Skeletal muscle satellite cell (primary cell): ENCODE results near the gene HS2ST1.

Source experiments
- H3K27me3 ChIP-seq: 2 replicates; pipeline ENCODE4 v1.7.0; 2013; ENCODE audit warnings: low read length; ENCODE audit not compliant: control insufficient read depth, insufficient read depth
- H3K36me3 ChIP-seq: 2 replicates; pipeline ENCODE4 v1.7.0; 2013; ENCODE audit warnings: mild to moderate bottlenecking, control low read depth, low read length; ENCODE audit not compliant: insufficient read depth
- H3K4me1 ChIP-seq: 2 replicates; pipeline ENCODE4 v1.7.0; 2013; ENCODE audit warnings: low read length; ENCODE audit not compliant: control insufficient read depth, insufficient read depth
- H3K4me2 ChIP-seq: 2 replicates; pipeline ENCODE4 v1.7.0; 2013; ENCODE audit warnings: mild to moderate bottlenecking, low read length
- H3K4me3 ChIP-seq: 2 replicates; pipeline ENCODE4 v1.7.0; 2013; ENCODE audit warnings: low read length
- H3K9ac ChIP-seq: 2 replicates; pipeline ENCODE4 v1.7.0; 2013; ENCODE audit warnings: mild to moderate bottlenecking, low read depth, low read length, moderate library complexity
- H3K9me3 ChIP-seq: replicated peaks from 2 replicates; pipeline ENCODE4 v1.7.0; 2013; ENCODE audit warnings: mild to moderate bottlenecking, control low read depth, low read length

Gene HS2ST1

GRCh38 chr1:87077959-87078639, 163.7 kb downstream of the HS2ST1 start:
- Histone ChIP-seq H3K4me1 (peaks cover 18% of the 10 kb centered on the region), H3K4me3 (no peak overlapping the region), H3K4me2 (no peak overlapping the region), H3K9ac (no peak overlapping the region), H3K9me3 (no peaks in the 10 kb centered on the region), H3K27me3 (no peaks in the 10 kb centered on the region), H3K36me3 (no peaks in the 10 kb centered on the region)

GRCh38 chr1:87084244-87084836, 169.9 kb downstream of the HS2ST1 start:
- Histone ChIP-seq H3K9me3 (no peaks in the 10 kb centered on the region), H3K4me3 (no peak overlapping the region), H3K36me3 (no peaks in the 10 kb centered on the region), H3K27me3 (no peaks in the 10 kb centered on the region), H3K4me2 (no peak overlapping the region), H3K4me1 (peaks cover 2% of the 10 kb centered on the region), H3K9ac (no peak overlapping the region)

GRCh38 chr1:87086120-87086519, 171.7 kb downstream of the HS2ST1 start:
- H3K4me2 ChIP-seq = no peak overlapping the region
- H3K4me3 ChIP-seq = no peak overlapping the region
- H3K9ac ChIP-seq = no peak overlapping the region
- H3K36me3 ChIP-seq = no peaks in the 10 kb centered on the region
- H3K9me3 ChIP-seq = no peaks in the 10 kb centered on the region
- no peaks in the 10 kb centered on the region for H3K27me3 ChIP-seq
- H3K4me1 ChIP-seq = peaks cover 2% of the 10 kb centered on the region

- Histone ChIP-seq H3K9me3 (no peaks in the 10 kb centered on the region), H3K4me3 (no peak overlapping the region), H3K27me3 (no peaks in the 10 kb centered on the region), H3K4me2 (no peak overlapping the region), H3K9ac (no peak overlapping the region), H3K4me1 (no peaks in the 10 kb centered on the region), H3K36me3 (no peaks in the 10 kb centered on the region)
These were observed 174.8 kb downstream of the HS2ST1 start for GRCh38 chr1:87089070-87089736.

GRCh38 chr1:87089823-87090222, 175.4 kb downstream of the HS2ST1 start:
- no peak overlapping the region for H3K9ac ChIP-seq
- H3K4me3 ChIP-seq = no peak overlapping the region
- H3K4me2 ChIP-seq = no peak overlapping the region
- H3K27me3 ChIP-seq = no peaks in the 10 kb centered on the region
- no peaks in the 10 kb centered on the region for H3K36me3 ChIP-seq
- H3K4me1 ChIP-seq = no peaks in the 10 kb centered on the region
- no peaks in the 10 kb centered on the region for H3K9me3 ChIP-seq

GRCh38 chr1:87091425-87091824, 177.0 kb downstream of the HS2ST1 start:
- Histone ChIP-seq H3K4me1 (no peaks in the 10 kb centered on the region), H3K4me3 (no peak overlapping the region), H3K9me3 (no peaks in the 10 kb centered on the region), H3K36me3 (no peaks in the 10 kb centered on the region), H3K9ac (no peak overlapping the region), H3K27me3 (no peaks in the 10 kb centered on the region), H3K4me2 (no peak overlapping the region)

GRCh38 chr1:87092846-87093245, 178.4 kb downstream of the HS2ST1 start:
- no peaks in the 10 kb centered on the region for H3K36me3 ChIP-seq
- H3K4me3 ChIP-seq = no peak overlapping the region
- H3K9me3 ChIP-seq = no peaks in the 10 kb centered on the region
- no peaks in the 10 kb centered on the region for H3K27me3 ChIP-seq
- H3K4me1 ChIP-seq = no peaks in the 10 kb centered on the region
- no peak overlapping the region for H3K4me2 ChIP-seq
- no peak overlapping the region for H3K9ac ChIP-seq

GRCh38 chr1:87093286-87093685, 178.9 kb downstream of the HS2ST1 start:
- no peak overlapping the region for H3K4me2 ChIP-seq
- H3K4me1 ChIP-seq = no peaks in the 10 kb centered on the region
- no peaks in the 10 kb centered on the region for H3K36me3 ChIP-seq
- H3K4me3 ChIP-seq = no peak overlapping the region
- no peaks in the 10 kb centered on the region for H3K9me3 ChIP-seq
- H3K27me3 ChIP-seq = no peaks in the 10 kb centered on the region
- no peak overlapping the region for H3K9ac ChIP-seq

- Histone ChIP-seq H3K9me3 (no peaks in the 10 kb centered on the region), H3K9ac (no peak overlapping the region), H3K4me2 (no peak overlapping the region), H3K27me3 (no peaks in the 10 kb centered on the region), H3K36me3 (no peaks in the 10 kb centered on the region), H3K4me1 (no peaks in the 10 kb centered on the region), H3K4me3 (no peak overlapping the region)
These were observed 179.8 kb downstream of the HS2ST1 start for GRCh38 chr1:87094238-87094637.

- Histone ChIP-seq H3K27me3 (no peaks in the 10 kb centered on the region), H3K4me1 (peaks cover 6% of the 10 kb centered on the region), H3K4me2 (no peak overlapping the region), H3K4me3 (no peak overlapping the region), H3K9me3 (no peaks in the 10 kb centered on the region), H3K9ac (no peak overlapping the region), H3K36me3 (no peaks in the 10 kb centered on the region)
These were observed 185.8 kb downstream of the HS2ST1 start for GRCh38 chr1:87100271-87100670.

- Histone ChIP-seq H3K4me1 (peaks cover 7% of the 10 kb centered on the region), H3K9me3 (no peaks in the 10 kb centered on the region), H3K9ac (no peak overlapping the region), H3K4me3 (no peak overlapping the region), H3K36me3 (no peaks in the 10 kb centered on the region), H3K27me3 (no peaks in the 10 kb centered on the region), H3K4me2 (no peak overlapping the region)
These were observed 188.6 kb downstream of the HS2ST1 start for GRCh38 chr1:87103074-87103473.

- Histone ChIP-seq H3K36me3 (no peaks in the 10 kb centered on the region), H3K9me3 (no peaks in the 10 kb centered on the region), H3K27me3 (no peaks in the 10 kb centered on the region), H3K4me1 (peaks cover 10% of the 10 kb centered on the region), H3K4me3 (no peak overlapping the region), H3K9ac (no peak overlapping the region), H3K4me2 (no peak overlapping the region)
These were observed 189.7 kb downstream of the HS2ST1 start for GRCh38 chr1:87104140-87104539.
